ENCODE measurements around the gene KIF4A.

GRCh38 chrX:70421618-70422017, 131.7 kb downstream of the KIF4A start:
- TF ChIP-seq CTCF (IDR thresholded peaks at IDR 0.05) (no peak), ZFX (IDR thresholded peaks at IDR 0.05; ENCODE audit: borderline replicate concordance) (no peak)

Data from 22Rv1 (cell line).